HCT116 (cell line): ENCODE results near the gene SF3A2. TPM values are rescaled to one million over a fixed set of nuclear protein-coding genes. Genes with fewer than 3 reads are reported as not detected.

Experiments
- ATAC-seq: fragments of 200-7000 bp; cut with Tn5 transposase; 2 replicates; pipeline ENCODE4 v1.9.1; 2020; ENCODE audit warnings: mild to moderate bottlenecking, moderate library complexity
- BruUV-seq: library from RNA; stranded (reverse); fragments of 400-500 nt; replicated peaks from 2 replicates; lab custom pipeline; 2021; lab: Mats Ljungman, UMichigan
- CTCF ChIA-PET: fragments of 300-600 bp; sonication (Branson Sonifier 250); formaldehyde crosslinking; loops from one replicate; lab custom pipeline; 2021; ENCODE audit warnings: antibody characterized with exemption; lab: Charles Lee
- POLR2A ChIA-PET: fragments of 300-600, 350-600 bp; sonication (Branson Sonifier 250); formaldehyde crosslinking; loops from one replicate; lab custom pipeline; 2021; ENCODE audit warnings: antibody characterized with exemption; lab: Charles Lee
- RAD21 ChIA-PET, 2 experiments: fragments of 300-600 bp; sonication (Branson Sonifier 250); formaldehyde crosslinking; loops; one replicate each; lab custom pipeline; 2023; ENCODE audit warnings: low total read pairs in 2 of 2; ENCODE audit not compliant: uncharacterized antibody in 2 of 2, unreplicated experiment in 2 of 2, low non-redundant PET in 1 of 2; lab: Charles Lee
- DNase-seq: peaks from one replicate; pipeline ENCODE4 v3.0.0-alpha.2; 2010; ENCODE audit warnings: low read depth, low spot score
- H2AFZ ChIP-seq: fragments of 200-600 bp; shearing (Covaris generic), sonication (generic); 2 replicates; pipeline ENCODE4 v1.6.1; 2017; ENCODE audit warnings: low read depth, mixed run types, mixed read lengths, antibody characterized with exemption, low read length; ENCODE audit not compliant: poor library complexity, severe bottlenecking
- H3K27ac ChIP-seq: 2 replicates; pipeline ENCODE4 v1.5.1; 2012; ENCODE audit warnings: low read depth, low read length
- H3K27me3 ChIP-seq: fragments of 200-600 bp; sonication (generic); 2 replicates; pipeline ENCODE4 v1.6.1; 2016; ENCODE audit warnings: mixed run types, low read length, mixed read lengths; ENCODE audit not compliant: insufficient read depth
- H3K36me3 ChIP-seq, 2 experiments: fragments of 200-500 bp in 1 of 2; fragments of 200-600 bp in 1 of 2; sonication (Bioruptor generic) in 1 of 2; sonication (generic) in 1 of 2; 2 replicates each; pipeline versions ENCODE4 v1.5.1 to v1.6.1; 2014 to 2016; ENCODE audit warnings: low read length in 2 of 2, inconsistent platforms in 1 of 2, mixed read lengths in 1 of 2, mixed run types in 1 of 2; ENCODE audit not compliant: insufficient read depth in 2 of 2, control insufficient read depth in 1 of 2
- H3K4me1 ChIP-seq, 2 experiments: fragments of 200-600 bp in 1 of 2; sonication (generic) in 1 of 2; 2 replicates each; pipeline versions ENCODE4 v1.5.1 to v1.6.1; 2012 to 2017; ENCODE audit warnings: low read length in 2 of 2, inconsistent platforms in 1 of 2, mild to moderate bottlenecking in 1 of 2, mixed read lengths in 1 of 2, mixed run types in 1 of 2, moderate library complexity in 1 of 2; ENCODE audit not compliant: insufficient read depth in 2 of 2, control insufficient read depth in 1 of 2
- H3K4me2 ChIP-seq: fragments of 200-600 bp; sonication (generic); 2 replicates; pipeline ENCODE4 v1.6.1; 2017; ENCODE audit warnings: mixed run types, low read length, mixed read lengths
- H3K4me3 ChIP-seq, 2 experiments: fragments of 200-600 bp in 1 of 2; sonication (generic) in 1 of 2; replicated peaks in 1 of 2; 2 replicates each; pipeline ENCODE4 v1.5.1; 2011 to 2016; ENCODE audit warnings: low read length in 2 of 2, control low read depth in 1 of 2, low read depth in 1 of 2, mild to moderate bottlenecking in 1 of 2, mixed read lengths in 1 of 2, mixed run types in 1 of 2
- H3K79me2 ChIP-seq: fragments of 200-600 bp; sonication (generic); 2 replicates; pipeline ENCODE4 v1.6.1; 2017; ENCODE audit warnings: mild to moderate bottlenecking, mixed run types, low read length, moderate library complexity, mixed read lengths; ENCODE audit not compliant: insufficient read depth
- H3K9ac ChIP-seq: fragments of 200-600 bp; sonication (generic); 2 replicates; pipeline ENCODE4 v1.6.1; 2016; ENCODE audit warnings: low read length, mixed read lengths
- H3K9me2 ChIP-seq: fragments of 200-600 bp; sonication (generic), shearing (Covaris generic); 2 replicates; pipeline ENCODE4 v1.6.1; 2017; ENCODE audit warnings: mixed run types, mild to moderate bottlenecking, moderate library complexity; ENCODE audit not compliant: insufficient read depth
- H3K9me3 ChIP-seq, 2 experiments: fragments of 200-500 bp in 1 of 2; fragments of 200-600 bp in 1 of 2; sonication (Bioruptor generic) in 1 of 2; sonication (generic) in 1 of 2; 2 replicates each; pipeline ENCODE4 v1.6.1; 2014 to 2017; ENCODE audit warnings: low read length in 2 of 2, mixed read lengths in 2 of 2, inconsistent platforms in 1 of 2, low read depth in 1 of 2, mild to moderate bottlenecking in 1 of 2, mixed run types in 1 of 2, moderate library complexity in 1 of 2; ENCODE audit not compliant: control insufficient read depth in 1 of 2, insufficient read depth in 1 of 2
- H4K20me1 ChIP-seq: fragments of 200-600 bp; sonication (generic), shearing (Covaris generic); 2 replicates; pipeline ENCODE4 v1.6.1; 2017; ENCODE audit warnings: mixed run types, mild to moderate bottlenecking, moderate library complexity; ENCODE audit not compliant: insufficient read depth
- ATF3 ChIP-seq: IDR thresholded peaks from 2 replicates; pipeline ENCODE4 v1.6.1; 2012
- CBX3 ChIP-seq: IDR thresholded peaks from 2 replicates; pipeline ENCODE4 v1.6.1; 2012; ENCODE audit warnings: low read depth
- CEBPB ChIP-seq: IDR thresholded peaks from 2 replicates; pipeline ENCODE4 v1.6.1; 2012; ENCODE audit warnings: low read depth
- CTCF ChIP-seq, 3 experiments: fragments of 200-600 bp in 1 of 3; sonication (generic) in 1 of 3; IDR thresholded peaks in 2 of 3; conservative IDR thresholded peaks in 1 of 3; 2 replicates each; pipeline ENCODE4 v1.5.1; 2012 to 2017; ENCODE audit warnings: low read depth in 2 of 3, low read length in 2 of 3, antibody characterized with exemption in 1 of 3, borderline replicate concordance in 1 of 3, control low read depth in 1 of 3, mild to moderate bottlenecking in 1 of 3, mixed read lengths in 1 of 3, mixed run types in 1 of 3, moderate library complexity in 1 of 3; ENCODE audit not compliant: insufficient read depth in 1 of 3
- EGR1 ChIP-seq: IDR thresholded peaks from 2 replicates; pipeline ENCODE4 v1.6.1; 2012; ENCODE audit warnings: low read depth
- EZH2 ChIP-seq: fragments of 200-600 bp; sonication (generic); IDR thresholded peaks from 2 replicates; pipeline ENCODE4 v1.6.1; 2017; ENCODE audit warnings: antibody characterized with exemption, mixed run types
- EZH2phosphoT487 ChIP-seq: fragments of 200-600 bp; IDR thresholded peaks from 2 replicates; pipeline ENCODE4 v1.6.1; 2018; ENCODE audit warnings: antibody characterized with exemption, borderline replicate concordance
- JUND ChIP-seq: IDR thresholded peaks from 2 replicates; pipeline ENCODE4 v1.6.1; 2012
- POLR2A ChIP-seq: IDR thresholded peaks from 2 replicates; pipeline ENCODE4 v1.7.0; 2011; ENCODE audit warnings: borderline replicate concordance; ENCODE audit not compliant: insufficient read depth, insufficient read length; ENCODE audit errors: extremely low read depth
- POLR2AphosphoS5 ChIP-seq: IDR thresholded peaks from 2 replicates; pipeline ENCODE4 v1.6.1; 2011; ENCODE audit warnings: mild to moderate bottlenecking, low read depth, low read length, moderate library complexity
- SIN3A ChIP-seq: IDR thresholded peaks from 2 replicates; pipeline ENCODE4 v1.6.1; 2012; ENCODE audit warnings: low read depth
- SP1 ChIP-seq: IDR thresholded peaks from 2 replicates; pipeline ENCODE4 v1.6.1; 2012; ENCODE audit warnings: low read depth
- SRF ChIP-seq: IDR thresholded peaks from 2 replicates; pipeline ENCODE4 v1.6.1; 2012; ENCODE audit warnings: low read depth
- TCF7L2 ChIP-seq: IDR thresholded peaks from 2 replicates; pipeline ENCODE4 v1.7.0; 2011; ENCODE audit warnings: borderline replicate concordance, inconsistent platforms; ENCODE audit not compliant: insufficient read depth, insufficient read length; ENCODE audit errors: extremely low read depth
- YY1 ChIP-seq: IDR thresholded peaks from 2 replicates; pipeline ENCODE4 v1.6.1; 2011; ENCODE audit warnings: low read length, low read depth, moderate library complexity, mild to moderate bottlenecking; ENCODE audit not compliant: insufficient replicate concordance; ENCODE audit errors: extremely low read depth
- ZFX ChIP-seq: fragments of 450-650 bp; IDR thresholded peaks from 2 replicates; pipeline ENCODE4 v1.6.1; 2017
- ZNF274 ChIP-seq: fragments of 200-500 bp; sonication (Bioruptor generic); IDR thresholded peaks from 2 replicates; pipeline ENCODE4 v1.6.1; 2014; ENCODE audit warnings: mild to moderate bottlenecking, low read depth, low read length, inconsistent platforms
- intact Hi-C: fragments of 100-400 bp; cut with micrococcal nuclease; formaldehyde crosslinking; loops from 2 replicates; pipeline ENCODE4 v1.10.0; 2022
- total RNA-seq: library from RNA; stranded (reverse); gene quantifications from one replicate; pipeline ENCODE4 v1.2.1, GENCODE V29; 2021; ENCODE audit not compliant: unreplicated experiment

SF3A2 gene
- total RNA-seq, 1 experiment from 2014 or later, result 166 TPM

- H3K4me1 ChIP-seq, result peaks cover 6 to 26% of the 10 kb centered on the region in 2 experiments; a peak in 3 of 4 replicates
- no peak for TF ChIP-seq JUND
- TF ChIP-seq ZFX, result no peak
- no peak for TF ChIP-seq CTCF (IDR thresholded peaks at IDR 0.05 in 2 of 3, conservative IDR thresholded peaks at IDR 0.05 in 1 of 3; ENCODE audit: borderline replicate concordance in 1 of 3, insufficient read depth in 1 of 3, low read depth in 2 of 3, low read length in 2 of 3)
- TF ChIP-seq CBX3, result no peak
- no peak for TF ChIP-seq EGR1
- TF ChIP-seq SP1, result no peak
- TF ChIP-seq SRF, result no peak
- TF ChIP-seq POLR2A, result no peak
- no peak for TF ChIP-seq SIN3A
- no peak for TF ChIP-seq TCF7L2
- TF ChIP-seq POLR2AphosphoS5, result no peak
- TF ChIP-seq CEBPB, result no peak
- TF ChIP-seq ATF3, result no peak
- TF ChIP-seq YY1, result no peak
- TF ChIP-seq ZNF274, result no peak
- no peak for TF ChIP-seq EZH2
- TF ChIP-seq EZH2phosphoT487, result no peak
- TF ChIP-seq, all 23 proteins: peak for 0
- Histone ChIP-seq H3K4me3 (no peak overlapping the region), H4K20me1 (peaks cover 35% of the 10 kb centered on the region; the same call in 1 of the 2 replicates), H3K9ac (no peak overlapping the region), H3K9me3 (no peaks in the 10 kb centered on the region), H3K27ac (no peak overlapping the region; the same call in 1 of the 2 replicates), H3K4me2 (no peak overlapping the region), H3K9me2 (no peaks in the 10 kb centered on the region), H3K79me2 (peaks cover 79% of the 10 kb centered on the region), H3K36me3 (peaks cover 46 to 91% of the 10 kb centered on the region in 2 experiments), H2AFZ (no peak overlapping the region), H3K27me3 (no peaks in the 10 kb centered on the region)
- no peak for ATAC-seq
- BruUV-seq, result no TSS peak
- ChIA-PET RAD21 (no interaction called here), POLR2A (no interaction called here), CTCF (no interaction called here)
- intact Hi-C loops, result loop anchor here (2.0 kb wide), 1 partner anchor 15 kb away; no protein-coding TSS in a partner anchor
- DNase-seq, result no peak
These were observed 6.9 kb downstream of the SF3A2 start for GRCh38 chr19:2243274-2244124.
